ENCODE results near the gene DYNC1H1.

DNA sequence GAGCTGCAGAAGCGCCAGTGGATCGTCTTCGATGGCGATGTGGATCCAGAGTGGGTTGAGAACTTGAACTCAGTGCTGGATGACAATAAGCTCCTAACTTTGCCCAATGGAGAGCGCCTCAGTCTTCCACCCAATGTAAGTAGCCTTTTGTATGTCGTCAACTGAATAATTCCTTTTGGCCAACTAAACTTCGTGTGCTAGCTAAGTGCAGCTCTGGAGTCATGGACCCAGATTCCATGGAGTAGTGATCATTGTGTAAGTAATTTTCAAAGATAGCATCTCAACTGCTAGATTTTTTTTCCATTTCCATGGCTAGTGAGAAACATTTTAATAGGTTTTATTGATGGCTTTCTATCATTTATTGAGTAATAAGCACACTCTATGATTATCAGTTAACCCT, 48.0 kb downstream of the DYNC1H1 start:
- TF ChIP-seq, protein P1, sequence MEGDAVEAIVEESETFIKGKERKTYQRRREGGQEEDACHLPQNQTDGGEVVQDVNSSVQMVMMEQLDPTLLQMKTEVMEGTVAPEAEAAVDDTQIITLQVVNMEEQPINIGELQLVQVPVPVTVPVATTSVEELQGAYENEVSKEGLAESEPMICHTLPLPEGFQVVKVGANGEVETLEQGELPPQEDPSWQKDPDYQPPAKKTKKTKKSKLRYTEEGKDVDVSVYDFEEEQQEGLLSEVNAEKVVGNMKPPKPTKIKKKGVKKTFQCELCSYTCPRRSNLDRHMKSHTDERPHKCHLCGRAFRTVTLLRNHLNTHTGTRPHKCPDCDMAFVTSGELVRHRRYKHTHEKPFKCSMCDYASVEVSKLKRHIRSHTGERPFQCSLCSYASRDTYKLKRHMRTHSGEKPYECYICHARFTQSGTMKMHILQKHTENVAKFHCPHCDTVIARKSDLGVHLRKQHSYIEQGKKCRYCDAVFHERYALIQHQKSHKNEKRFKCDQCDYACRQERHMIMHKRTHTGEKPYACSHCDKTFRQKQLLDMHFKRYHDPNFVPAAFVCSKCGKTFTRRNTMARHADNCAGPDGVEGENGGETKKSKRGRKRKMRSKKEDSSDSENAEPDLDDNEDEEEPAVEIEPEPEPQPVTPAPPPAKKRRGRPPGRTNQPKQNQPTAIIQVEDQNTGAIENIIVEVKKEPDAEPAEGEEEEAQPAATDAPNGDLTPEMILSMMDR (IDR thresholded peaks at IDR 0.05 in 4 of 5, conservative IDR thresholded peaks at IDR 0.05 in 1 of 5) = no peak
- TF ChIP-seq POLR2A (IDR thresholded peaks at IDR 0.05) = no peak
